Astrocyte of the spinal cord (primary cell): ENCODE measurements around the gene NHLRC1.
A peak's percentile ranks its signal among the peaks of the same experiment; 100 is the strongest.

Experiments
- DNase-seq: peaks from one replicate; pipeline ENCODE4 v3.0.0; 2011; ENCODE audit warnings: low read depth, low spot score
- H3K4me3 ChIP-seq: 2 replicates; pipeline ENCODE4 v1.5.1; 2011; ENCODE audit warnings: low read depth, mild to moderate bottlenecking, low read length, moderate library complexity
- in situ Hi-C: cut with HindIII; loops from 2 replicates; pipeline ENCODE4 v1.10.0; 2017; ENCODE audit warnings: low sequenced_read_pairs
- TF ChIP-seq, protein P1 (sequence below): IDR thresholded peaks from 2 replicates; pipeline ENCODE4 v1.5.1; 2012; ENCODE audit warnings: low read depth, mild to moderate bottlenecking, low read length, inconsistent platforms

The NHLRC1 gene

DNA sequence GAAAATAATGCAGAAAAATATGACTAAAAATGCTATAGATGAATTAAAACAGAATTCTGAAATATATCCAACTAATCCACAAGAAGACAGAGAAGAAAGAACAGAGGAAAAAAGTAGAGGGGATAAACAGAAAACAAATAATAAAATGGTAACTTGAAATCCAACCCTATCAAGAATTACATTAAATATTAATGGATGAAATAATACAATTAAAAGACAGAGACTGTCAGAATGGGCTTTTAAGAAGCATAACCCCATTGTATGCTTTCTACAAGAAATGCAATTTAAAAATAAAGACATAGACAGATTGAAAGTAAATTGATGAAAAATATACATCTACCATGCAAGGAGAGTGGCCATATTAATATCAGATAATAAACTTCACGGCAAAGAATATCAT, 15.4 kb downstream of the NHLRC1 start:
- no peak overlapping the region for H3K4me3 ChIP-seq
- DNase-seq, result no peak
- TF ChIP-seq, protein P1, sequence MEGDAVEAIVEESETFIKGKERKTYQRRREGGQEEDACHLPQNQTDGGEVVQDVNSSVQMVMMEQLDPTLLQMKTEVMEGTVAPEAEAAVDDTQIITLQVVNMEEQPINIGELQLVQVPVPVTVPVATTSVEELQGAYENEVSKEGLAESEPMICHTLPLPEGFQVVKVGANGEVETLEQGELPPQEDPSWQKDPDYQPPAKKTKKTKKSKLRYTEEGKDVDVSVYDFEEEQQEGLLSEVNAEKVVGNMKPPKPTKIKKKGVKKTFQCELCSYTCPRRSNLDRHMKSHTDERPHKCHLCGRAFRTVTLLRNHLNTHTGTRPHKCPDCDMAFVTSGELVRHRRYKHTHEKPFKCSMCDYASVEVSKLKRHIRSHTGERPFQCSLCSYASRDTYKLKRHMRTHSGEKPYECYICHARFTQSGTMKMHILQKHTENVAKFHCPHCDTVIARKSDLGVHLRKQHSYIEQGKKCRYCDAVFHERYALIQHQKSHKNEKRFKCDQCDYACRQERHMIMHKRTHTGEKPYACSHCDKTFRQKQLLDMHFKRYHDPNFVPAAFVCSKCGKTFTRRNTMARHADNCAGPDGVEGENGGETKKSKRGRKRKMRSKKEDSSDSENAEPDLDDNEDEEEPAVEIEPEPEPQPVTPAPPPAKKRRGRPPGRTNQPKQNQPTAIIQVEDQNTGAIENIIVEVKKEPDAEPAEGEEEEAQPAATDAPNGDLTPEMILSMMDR, result no peak
- in situ Hi-C loops, result no loop called here

DNA sequence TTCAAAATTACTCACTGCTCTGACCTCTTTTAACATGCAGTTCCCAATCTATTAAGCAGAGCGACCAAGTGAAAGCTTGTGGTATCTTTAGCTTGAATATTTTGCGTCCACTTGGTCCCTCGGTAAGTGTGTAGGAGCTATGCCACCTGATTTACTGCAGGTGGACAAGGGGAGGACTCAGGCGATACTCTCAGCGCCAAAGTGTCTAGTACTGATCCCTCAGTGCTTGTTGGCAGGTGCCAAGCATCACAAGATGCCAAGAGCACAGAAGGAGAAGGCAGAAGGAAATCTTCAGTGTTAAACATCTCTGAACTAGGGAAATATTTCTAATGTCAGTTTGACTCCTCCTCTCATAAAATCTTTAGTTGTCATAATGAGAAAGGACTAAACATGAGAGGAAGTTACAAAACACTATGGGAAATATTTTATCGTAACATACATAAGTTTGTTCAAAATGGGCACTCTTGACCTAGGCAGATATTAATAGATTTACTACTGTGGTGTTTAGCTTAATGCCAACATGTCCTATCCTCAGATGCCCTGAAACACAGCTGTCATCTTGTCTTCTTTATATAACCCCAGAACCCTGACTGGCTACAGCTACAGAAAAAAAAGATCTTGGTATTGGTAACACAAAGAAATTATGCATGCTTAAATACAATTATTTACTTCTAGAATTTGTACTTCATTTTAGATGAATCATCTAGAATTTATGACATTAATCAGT, 19.5 kb downstream of the NHLRC1 start:
- TF ChIP-seq, protein P1, result no peak
- no peak overlapping the region for H3K4me3 ChIP-seq
- no peak for DNase-seq
- in situ Hi-C loops, result no loop called here

DNA sequence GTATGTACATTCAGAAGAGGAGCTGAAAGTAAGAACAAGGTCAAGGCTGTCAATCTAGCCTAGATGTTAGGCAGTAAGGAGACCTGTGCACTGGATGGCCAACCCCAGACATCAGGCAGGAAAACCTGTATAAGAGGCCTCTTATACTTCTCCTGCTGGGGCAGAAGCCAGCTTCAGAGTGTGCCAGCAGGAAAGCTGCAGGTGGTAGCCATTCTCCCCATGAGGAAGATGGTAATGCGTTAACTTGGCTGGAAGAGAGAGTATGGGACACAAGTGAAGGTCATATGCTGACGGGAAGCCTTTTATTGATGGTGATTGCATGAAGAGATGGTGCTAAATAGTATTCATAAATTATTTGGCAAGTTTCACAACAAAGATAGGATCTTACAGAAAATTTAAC, 20.6 kb downstream of the NHLRC1 start:
- in situ Hi-C loops, result no loop called here
- H3K4me3 ChIP-seq, result no peak overlapping the region
- DNase-seq, result no peak
- TF ChIP-seq, protein P1, result no peak

DNA sequence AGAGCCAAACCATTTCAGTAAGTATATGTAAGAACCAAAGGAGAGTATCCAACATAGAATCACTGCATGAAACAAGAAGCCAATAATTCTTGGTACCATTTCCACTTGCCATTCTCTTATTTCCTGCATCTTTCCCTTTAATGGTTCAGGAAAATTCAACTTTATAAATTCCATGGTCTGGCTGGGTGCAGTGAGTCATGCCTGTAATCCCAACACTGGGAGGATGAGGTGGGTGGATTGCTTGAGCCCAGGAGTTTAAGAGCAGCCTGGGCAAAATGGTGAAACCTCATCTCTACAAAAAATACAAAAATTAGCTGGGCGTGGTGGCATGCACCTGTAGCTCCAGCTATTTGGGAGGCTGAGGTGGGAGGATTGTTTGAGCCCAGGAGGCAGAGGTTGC, 21.2 kb downstream of the NHLRC1 start:
- H3K4me3 ChIP-seq, result no peak overlapping the region
- in situ Hi-C loops, result no loop called here
- TF ChIP-seq, protein P1, result no peak
- DNase-seq, result peak; percentile 41

DNA sequence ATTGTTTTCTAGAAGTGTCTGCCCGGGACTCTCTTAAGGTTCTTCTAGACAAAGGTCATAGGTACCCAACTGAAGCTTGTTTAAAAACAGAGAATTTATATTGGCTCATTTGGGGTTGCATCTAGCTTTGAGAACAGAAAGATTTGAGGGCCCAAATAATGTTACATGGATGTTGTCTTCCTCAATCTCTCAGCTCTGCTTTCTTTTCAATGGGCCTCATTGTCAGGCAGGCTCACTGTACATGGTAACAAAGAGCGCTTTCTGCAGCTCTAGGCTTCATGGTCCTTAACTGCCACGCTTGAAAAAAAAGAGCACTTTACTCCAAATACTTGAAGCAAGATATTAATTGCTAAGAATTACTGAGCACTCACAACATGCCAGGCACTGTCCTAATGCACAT, 22.2 kb downstream of the NHLRC1 start:
- in situ Hi-C loops, result no loop called here
- TF ChIP-seq, protein P1, result no peak
- H3K4me3 ChIP-seq, result no peak overlapping the region
- no peak for DNase-seq

DNA sequence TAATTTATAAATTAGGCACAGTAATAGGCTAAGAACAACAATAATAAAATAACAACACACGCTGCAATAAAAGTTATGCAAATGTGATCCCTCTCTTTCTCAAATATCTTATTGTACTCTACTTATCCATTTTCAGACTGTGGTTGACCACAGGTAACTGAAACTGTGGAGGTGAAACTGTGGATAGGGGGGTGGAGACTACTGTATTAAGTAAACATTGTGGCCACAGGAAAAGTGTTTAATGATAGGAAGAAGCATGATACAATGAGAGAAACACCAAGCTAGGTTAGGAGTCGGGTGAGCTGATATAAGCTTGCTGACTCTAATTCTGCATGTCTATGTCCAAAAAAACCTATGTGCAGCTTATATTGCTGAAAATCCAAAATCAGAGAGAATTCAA, 23.0 kb downstream of the NHLRC1 start:
- H3K4me3 ChIP-seq, result no peak overlapping the region
- peak; percentile 3 for DNase-seq
- TF ChIP-seq, protein P1, result no peak
- in situ Hi-C loops, result no loop called here

DNA sequence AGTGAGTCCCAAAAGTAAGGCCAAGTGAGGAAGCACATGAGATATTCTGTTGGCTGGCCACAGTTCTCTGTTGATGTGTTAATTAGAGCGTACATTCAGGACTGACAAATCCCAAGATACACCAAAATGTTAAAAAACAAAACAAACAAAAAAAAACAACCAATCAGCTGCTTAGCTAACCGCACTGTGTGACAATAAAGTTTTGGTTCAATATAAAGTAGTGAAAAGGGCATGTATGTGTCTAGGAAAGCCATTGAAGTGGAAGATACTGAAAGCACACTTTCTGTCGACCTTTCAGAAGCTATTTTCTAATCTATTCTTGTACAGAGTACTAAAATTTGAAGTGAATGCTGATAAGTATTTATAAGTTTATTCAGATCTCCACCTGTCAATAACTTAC, 26.1 kb downstream of the NHLRC1 start:
- no peak overlapping the region for H3K4me3 ChIP-seq
- in situ Hi-C loops, result no loop called here
- TF ChIP-seq, protein P1, result no peak
- DNase-seq, result no peak
